ENCODE data around the gene MCM9. TPM values are rescaled to one million over a fixed set of nuclear protein-coding genes. Genes with fewer than 3 reads are reported as not detected.

MCM9 gene
- total RNA-seq, 1 donor from 2014 or later, result 27.6 TPM

GRCh38 chr6:118764766-118765165 lies 170.2 kb downstream of the MCM9 start:
- DNase-seq, result no peak

Other genes starting within 250 kb of the MCM9 start
- gene ASF1A, start 41.0 kb downstream of the MCM9 start, total RNA-seq, result 16.0 and 28.5 TPM in 2 replicates
- 0.17 and 0.33 TPM in 2 replicates for gene FAM184A, start 143.5 kb upstream of the MCM9 start, total RNA-seq

Measured in dermis blood vessel endothelial cell (primary cell).